ENCODE measurements around the gene SRGAP3. TPM values are rescaled to one million over a fixed set of nuclear protein-coding genes. Genes with fewer than 3 reads are reported as not detected.

Gene SRGAP3
- total and polyA plus RNA-seq, 2 donors (not counting 1 experiment from before 2014, with no cell fraction given), result 1.4 to 1.5 TPM

- intact Hi-C loops (cut with micrococcal nuclease), result no loop called here
- no peak overlapping the region for H3K4me3 ChIP-seq (ENCODE audit: control extremely low read depth in 1 of 5, extremely low read depth in 1 of 5, insufficient read depth in 1 of 5, low read depth in 2 of 5, low read length in 4 of 5)
- WGBS (ENCODE audit: insufficient coverage), result no CpG with 5 or more reads among the region's 1 CpG
- no peak overlapping the region for H3K9ac ChIP-seq (ENCODE audit: low read length)
- CTCF ChIA-PET, result no interaction called here
- TF ChIP-seq CTCF (IDR thresholded peaks at IDR 0.05), result no peak
- TF ChIP-seq EZH2 (IDR thresholded peaks at IDR 0.05; ENCODE audit: borderline replicate concordance, insufficient read depth, low read depth, low read length, poor library complexity, severe bottlenecking), result no peak
- no peaks in the 10 kb centered on the region for H3K36me3 ChIP-seq (replicated peaks in 1 of 2; ENCODE audit: control extremely low read depth in 1 of 2, control insufficient read depth in 1 of 2, extremely low read depth in 1 of 2, insufficient read depth in 2 of 2, low read length in 1 of 2)
- H3K4me2 ChIP-seq (replicated peaks; ENCODE audit: low read depth, low read length, poor library complexity, severe bottlenecking), result no peak overlapping the region
- H3K27me3 ChIP-seq (replicated peaks in 1 of 4; ENCODE audit: control extremely low read depth in 1 of 4, control insufficient read depth in 3 of 4, insufficient read depth in 4 of 4, low read length in 3 of 4), result peaks cover 0 to 2% (median 0%) of the 10 kb centered on the region in 4 experiments
- no peaks in the 10 kb centered on the region for H3K4me1 ChIP-seq (ENCODE audit: control insufficient read depth in 2 of 2, insufficient read depth in 2 of 2, low read length in 2 of 2)
- POLR2A ChIA-PET, result no interaction called here
- Mint-ChIP-seq H3K27me3 (peaks cover 22% of the 10 kb centered on the region), H3K4me3 (no peak overlapping the region), H3K27ac (no peak overlapping the region), H3K4me1 (no peaks in the 10 kb centered on the region), H3K9me3 (ENCODE audit: insufficient read depth) (no peaks in the 10 kb centered on the region)
- DNase-seq (no peak), ATAC-seq (ENCODE audit: low read depth) (no peak)
- H4K20me1 ChIP-seq (ENCODE audit: control insufficient read depth, insufficient read depth, low read length, poor library complexity, severe bottlenecking), result no peaks in the 10 kb centered on the region
- H3K27ac ChIP-seq (ENCODE audit: low read length in 2 of 2), result no peak overlapping the region
- no peak overlapping the region for H2AFZ ChIP-seq (ENCODE audit: insufficient read depth, low read depth, low read length, poor library complexity, severe bottlenecking)
- peaks cover 0 to 4% (median 0%) of the 10 kb centered on the region in 3 donors for H3K9me3 ChIP-seq (ENCODE audit: control extremely low read depth in 1 of 3, control insufficient read depth in 2 of 3, insufficient read depth in 1 of 3, low read length in 2 of 3)
- no peaks in the 10 kb centered on the region for H3K79me2 ChIP-seq (ENCODE audit: control insufficient read depth, insufficient read depth, low read length)
Observed at GRCh38 chr3:9188583-9188982, 60.9 kb downstream of the SRGAP3 start.

- no peak overlapping the region for H3K27ac Mint-ChIP-seq
- no peak overlapping the region for H2AFZ ChIP-seq (ENCODE audit: insufficient read depth, low read depth, low read length, poor library complexity, severe bottlenecking)
- H3K27ac ChIP-seq (ENCODE audit: low read length in 2 of 2), result no peak overlapping the region
- no peak overlapping the region for H3K4me3 ChIP-seq (ENCODE audit: control extremely low read depth in 1 of 5, extremely low read depth in 1 of 5, insufficient read depth in 1 of 5, low read depth in 2 of 5, low read length in 4 of 5)
- no peaks in the 10 kb centered on the region for H3K79me2 ChIP-seq (ENCODE audit: control insufficient read depth, insufficient read depth, low read length)
- H3K27me3 ChIP-seq (replicated peaks in 1 of 4; ENCODE audit: control extremely low read depth in 1 of 4, control insufficient read depth in 3 of 4, insufficient read depth in 4 of 4, low read length in 3 of 4), result peaks cover 0 to 2% (median 0%) of the 10 kb centered on the region in 4 experiments
- H3K9me3 ChIP-seq (ENCODE audit: control extremely low read depth in 1 of 3, control insufficient read depth in 2 of 3, insufficient read depth in 1 of 3, low read length in 2 of 3), result no peaks in the 10 kb centered on the region
- ATAC-seq (ENCODE audit: low read depth) (no peak), DNase-seq (no peak)
- no peak for TF ChIP-seq CTCF (IDR thresholded peaks at IDR 0.05)
- TF ChIP-seq EZH2 (IDR thresholded peaks at IDR 0.05; ENCODE audit: borderline replicate concordance, insufficient read depth, low read depth, low read length, poor library complexity, severe bottlenecking), result no peak
- ChIA-PET POLR2A (no interaction called here), CTCF (no interaction called here)
- no peak overlapping the region for H3K4me3 Mint-ChIP-seq
- WGBS (ENCODE audit: insufficient coverage), result 95% methylated on average over 4 of the region's 5 CpGs
- no peaks in the 10 kb centered on the region for H3K9me3 Mint-ChIP-seq (ENCODE audit: insufficient read depth)
- H3K27me3 Mint-ChIP-seq, result peaks cover 13% of the 10 kb centered on the region
- H3K36me3 ChIP-seq (replicated peaks in 1 of 2; ENCODE audit: control extremely low read depth in 1 of 2, control insufficient read depth in 1 of 2, extremely low read depth in 1 of 2, insufficient read depth in 2 of 2, low read length in 1 of 2), result no peaks in the 10 kb centered on the region
- H3K4me1 Mint-ChIP-seq, result peaks cover 6% of the 10 kb centered on the region
- H4K20me1 ChIP-seq (ENCODE audit: control insufficient read depth, insufficient read depth, low read length, poor library complexity, severe bottlenecking), result no peaks in the 10 kb centered on the region
- no peak overlapping the region for H3K9ac ChIP-seq (ENCODE audit: low read length)
- H3K4me1 ChIP-seq (ENCODE audit: control insufficient read depth in 2 of 2, insufficient read depth in 2 of 2, low read length in 2 of 2), result peaks cover 2 to 4% of the 10 kb centered on the region in 2 donors
- intact Hi-C loops (cut with micrococcal nuclease), result no loop called here
- no peak overlapping the region for H3K4me2 ChIP-seq (replicated peaks; ENCODE audit: low read depth, low read length, poor library complexity, severe bottlenecking)
Observed at GRCh38 chr3:9185701-9186100, 63.7 kb downstream of the SRGAP3 start.

Data from B cell (primary cell).